HCT116 (cell line): ENCODE measurements around the gene RPTOR. TPM values are rescaled to one million over a fixed set of nuclear protein-coding genes. Genes with fewer than 3 reads are reported as not detected.

Experiments
- ATAC-seq: fragments of 200-7000 bp; cut with Tn5 transposase; 2 replicates; pipeline ENCODE4 v1.9.1; 2020; ENCODE audit warnings: mild to moderate bottlenecking, moderate library complexity
- BruUV-seq: library from RNA; stranded (reverse); fragments of 400-500 nt; replicated peaks from 2 replicates; lab custom pipeline; 2021; lab: Mats Ljungman, UMichigan
- CTCF ChIA-PET: fragments of 300-600 bp; sonication (Branson Sonifier 250); formaldehyde crosslinking; loops from one replicate; lab custom pipeline; 2021; ENCODE audit warnings: antibody characterized with exemption; lab: Charles Lee
- POLR2A ChIA-PET: fragments of 300-600, 350-600 bp; sonication (Branson Sonifier 250); formaldehyde crosslinking; loops from one replicate; lab custom pipeline; 2021; ENCODE audit warnings: antibody characterized with exemption; lab: Charles Lee
- RAD21 ChIA-PET, 2 experiments: fragments of 300-600 bp; sonication (Branson Sonifier 250); formaldehyde crosslinking; loops; one replicate each; lab custom pipeline; 2023; ENCODE audit warnings: low total read pairs in 2 of 2; ENCODE audit not compliant: uncharacterized antibody in 2 of 2, unreplicated experiment in 2 of 2, low non-redundant PET in 1 of 2; lab: Charles Lee
- DNase-seq: peaks from one replicate; pipeline ENCODE4 v3.0.0-alpha.2; 2010; ENCODE audit warnings: low read depth, low spot score
- H2AFZ ChIP-seq: fragments of 200-600 bp; shearing (Covaris generic), sonication (generic); 2 replicates; pipeline ENCODE4 v1.6.1; 2017; ENCODE audit warnings: low read depth, mixed run types, mixed read lengths, antibody characterized with exemption, low read length; ENCODE audit not compliant: poor library complexity, severe bottlenecking
- H3K27ac ChIP-seq: 2 replicates; pipeline ENCODE4 v1.5.1; 2012; ENCODE audit warnings: low read depth, low read length
- H3K27me3 ChIP-seq: fragments of 200-600 bp; sonication (generic); 2 replicates; pipeline ENCODE4 v1.6.1; 2016; ENCODE audit warnings: mixed run types, low read length, mixed read lengths; ENCODE audit not compliant: insufficient read depth
- H3K36me3 ChIP-seq, 2 experiments: fragments of 200-500 bp in 1 of 2; fragments of 200-600 bp in 1 of 2; sonication (Bioruptor generic) in 1 of 2; sonication (generic) in 1 of 2; 2 replicates each; pipeline versions ENCODE4 v1.5.1 to v1.6.1; 2014 to 2016; ENCODE audit warnings: low read length in 2 of 2, inconsistent platforms in 1 of 2, mixed read lengths in 1 of 2, mixed run types in 1 of 2; ENCODE audit not compliant: insufficient read depth in 2 of 2, control insufficient read depth in 1 of 2
- H3K4me1 ChIP-seq, 2 experiments: fragments of 200-600 bp in 1 of 2; sonication (generic) in 1 of 2; 2 replicates each; pipeline versions ENCODE4 v1.5.1 to v1.6.1; 2012 to 2017; ENCODE audit warnings: low read length in 2 of 2, inconsistent platforms in 1 of 2, mild to moderate bottlenecking in 1 of 2, mixed read lengths in 1 of 2, mixed run types in 1 of 2, moderate library complexity in 1 of 2; ENCODE audit not compliant: insufficient read depth in 2 of 2, control insufficient read depth in 1 of 2
- H3K4me2 ChIP-seq: fragments of 200-600 bp; sonication (generic); 2 replicates; pipeline ENCODE4 v1.6.1; 2017; ENCODE audit warnings: mixed run types, low read length, mixed read lengths
- H3K4me3 ChIP-seq, 2 experiments: fragments of 200-600 bp in 1 of 2; sonication (generic) in 1 of 2; replicated peaks in 1 of 2; 2 replicates each; pipeline ENCODE4 v1.5.1; 2011 to 2016; ENCODE audit warnings: low read length in 2 of 2, control low read depth in 1 of 2, low read depth in 1 of 2, mild to moderate bottlenecking in 1 of 2, mixed read lengths in 1 of 2, mixed run types in 1 of 2
- H3K79me2 ChIP-seq: fragments of 200-600 bp; sonication (generic); 2 replicates; pipeline ENCODE4 v1.6.1; 2017; ENCODE audit warnings: mild to moderate bottlenecking, mixed run types, low read length, moderate library complexity, mixed read lengths; ENCODE audit not compliant: insufficient read depth
- H3K9ac ChIP-seq: fragments of 200-600 bp; sonication (generic); 2 replicates; pipeline ENCODE4 v1.6.1; 2016; ENCODE audit warnings: low read length, mixed read lengths
- H3K9me2 ChIP-seq: fragments of 200-600 bp; sonication (generic), shearing (Covaris generic); 2 replicates; pipeline ENCODE4 v1.6.1; 2017; ENCODE audit warnings: mixed run types, mild to moderate bottlenecking, moderate library complexity; ENCODE audit not compliant: insufficient read depth
- H3K9me3 ChIP-seq, 2 experiments: fragments of 200-500 bp in 1 of 2; fragments of 200-600 bp in 1 of 2; sonication (Bioruptor generic) in 1 of 2; sonication (generic) in 1 of 2; 2 replicates each; pipeline ENCODE4 v1.6.1; 2014 to 2017; ENCODE audit warnings: low read length in 2 of 2, mixed read lengths in 2 of 2, inconsistent platforms in 1 of 2, low read depth in 1 of 2, mild to moderate bottlenecking in 1 of 2, mixed run types in 1 of 2, moderate library complexity in 1 of 2; ENCODE audit not compliant: control insufficient read depth in 1 of 2, insufficient read depth in 1 of 2
- H4K20me1 ChIP-seq: fragments of 200-600 bp; sonication (generic), shearing (Covaris generic); 2 replicates; pipeline ENCODE4 v1.6.1; 2017; ENCODE audit warnings: mixed run types, mild to moderate bottlenecking, moderate library complexity; ENCODE audit not compliant: insufficient read depth
- CEBPB ChIP-seq: IDR thresholded peaks from 2 replicates; pipeline ENCODE4 v1.6.1; 2012; ENCODE audit warnings: low read depth
- EGR1 ChIP-seq: IDR thresholded peaks from 2 replicates; pipeline ENCODE4 v1.6.1; 2012; ENCODE audit warnings: low read depth
- EZH2 ChIP-seq: fragments of 200-600 bp; sonication (generic); IDR thresholded peaks from 2 replicates; pipeline ENCODE4 v1.6.1; 2017; ENCODE audit warnings: antibody characterized with exemption, mixed run types
- FOSL1 ChIP-seq: IDR thresholded peaks from 2 replicates; pipeline ENCODE4 v1.6.1; 2012; ENCODE audit warnings: low read depth
- JUND ChIP-seq: IDR thresholded peaks from 2 replicates; pipeline ENCODE4 v1.6.1; 2012
- POLR2A ChIP-seq: IDR thresholded peaks from 2 replicates; pipeline ENCODE4 v1.7.0; 2011; ENCODE audit warnings: borderline replicate concordance; ENCODE audit not compliant: insufficient read depth, insufficient read length; ENCODE audit errors: extremely low read depth
- RAD21 ChIP-seq: IDR thresholded peaks from 2 replicates; pipeline ENCODE4 v1.6.1; 2012; ENCODE audit warnings: low read depth, mild to moderate bottlenecking
- SRF ChIP-seq: IDR thresholded peaks from 2 replicates; pipeline ENCODE4 v1.6.1; 2012; ENCODE audit warnings: low read depth
- TCF7L2 ChIP-seq: IDR thresholded peaks from 2 replicates; pipeline ENCODE4 v1.7.0; 2011; ENCODE audit warnings: borderline replicate concordance, inconsistent platforms; ENCODE audit not compliant: insufficient read depth, insufficient read length; ENCODE audit errors: extremely low read depth
- YY1 ChIP-seq: IDR thresholded peaks from 2 replicates; pipeline ENCODE4 v1.6.1; 2011; ENCODE audit warnings: low read length, low read depth, moderate library complexity, mild to moderate bottlenecking; ENCODE audit not compliant: insufficient replicate concordance; ENCODE audit errors: extremely low read depth
- ZFX ChIP-seq: fragments of 450-650 bp; IDR thresholded peaks from 2 replicates; pipeline ENCODE4 v1.6.1; 2017
- intact Hi-C: fragments of 100-400 bp; cut with micrococcal nuclease; formaldehyde crosslinking; loops from 2 replicates; pipeline ENCODE4 v1.10.0; 2022
- total RNA-seq: library from RNA; stranded (reverse); gene quantifications from one replicate; pipeline ENCODE4 v1.2.1, GENCODE V29; 2021; ENCODE audit not compliant: unreplicated experiment
- TF ChIP-seq, protein P1 (sequence below), 3 experiments: fragments of 200-600 bp in 1 of 3; sonication (generic) in 1 of 3; IDR thresholded peaks in 2 of 3; conservative IDR thresholded peaks in 1 of 3; 2 replicates each; pipeline ENCODE4 v1.5.1; 2012 to 2017; ENCODE audit warnings: low read depth in 2 of 3, low read length in 2 of 3, antibody characterized with exemption in 1 of 3, borderline replicate concordance in 1 of 3, control low read depth in 1 of 3, mild to moderate bottlenecking in 1 of 3, mixed read lengths in 1 of 3, mixed run types in 1 of 3, moderate library complexity in 1 of 3; ENCODE audit not compliant: insufficient read depth in 1 of 3
- TF ChIP-seq, protein P2 (sequence below): IDR thresholded peaks from 2 replicates; pipeline ENCODE4 v1.6.1; 2011; ENCODE audit warnings: mild to moderate bottlenecking, low read length, moderate library complexity; ENCODE audit not compliant: insufficient replicate concordance; ENCODE audit errors: extremely low read depth
- TF ChIP-seq, protein P3 (sequence below): IDR thresholded peaks from 2 replicates; pipeline ENCODE4 v1.6.1; 2012
- TF ChIP-seq, protein P4 (sequence below): IDR thresholded peaks from 2 replicates; pipeline ENCODE4 v1.6.1; 2012; ENCODE audit warnings: low read depth

The RPTOR gene
- total RNA-seq, 1 experiment from 2014 or later = 69.5 TPM

DNA sequence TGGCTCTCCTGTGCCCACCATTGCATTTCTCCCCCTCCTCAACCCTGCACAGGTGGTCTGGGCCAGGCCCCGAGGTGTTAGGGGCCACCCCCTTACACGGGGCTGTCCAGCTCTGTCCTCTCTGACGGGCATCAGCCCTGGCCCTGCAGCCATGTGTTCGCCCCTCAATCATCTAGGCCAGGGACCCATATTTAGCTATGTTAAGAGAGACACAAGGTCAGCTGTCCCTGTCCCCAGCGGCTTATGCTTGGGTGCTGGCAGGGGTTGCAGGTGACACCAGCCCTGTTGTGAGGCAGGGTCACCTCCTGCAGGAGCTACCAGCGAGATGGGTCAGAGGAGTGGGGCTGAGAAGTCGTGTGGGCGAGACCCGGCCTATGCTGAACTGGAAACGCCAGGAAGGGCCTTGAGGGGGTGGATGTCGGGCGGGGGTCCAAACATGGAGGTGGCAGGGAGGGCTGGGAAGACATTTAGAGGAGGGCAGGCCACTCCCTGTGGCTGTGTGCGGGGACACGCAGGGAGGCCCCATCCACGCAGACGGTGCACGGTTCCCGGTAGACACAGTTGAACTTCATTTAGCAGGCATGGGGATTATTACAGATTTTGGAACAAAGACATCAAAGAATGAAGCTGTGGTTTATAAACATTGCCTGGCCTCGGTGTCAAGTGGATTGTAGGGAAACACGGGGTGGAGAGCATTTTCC is 313.8 kb downstream of the RPTOR start:
- H4K20me1 ChIP-seq = no peaks in the 10 kb centered on the region
- no peaks in the 10 kb centered on the region for H3K27me3 ChIP-seq
- H3K36me3 ChIP-seq = peaks cover 0 to 4% of the 10 kb centered on the region in 2 experiments; a peak in 1 of 4 replicates
- RAD21 ChIA-PET = interaction anchor here in 1 of 2 experiments (0.7 kb wide), 1 partner anchor 12 kb away, joined by 4 read pairs; no protein-coding TSS in a partner anchor
- no peak overlapping the region for H3K4me3 ChIP-seq
- H3K79me2 ChIP-seq = no peaks in the 10 kb centered on the region
- CTCF ChIA-PET = no interaction called here
- H3K9me2 ChIP-seq = no peaks in the 10 kb centered on the region
- peaks cover 17 to 43% of the 10 kb centered on the region in 2 experiments for H3K4me1 ChIP-seq
- no peak for DNase-seq
- no peak overlapping the region for H2AFZ ChIP-seq
- no peak overlapping the region for H3K9ac ChIP-seq
- H3K27ac ChIP-seq = no peak overlapping the region; the same call in 1 of the 2 replicates
- BruUV-seq = no TSS peak
- intact Hi-C loops = loop anchor here (5.0 kb wide), 1 partner anchor 34 kb away; no protein-coding TSS in a partner anchor
- POLR2A ChIA-PET = interaction anchor here (1.2 kb wide), 1 partner anchor 26 kb away, joined by 3 read pairs; no protein-coding TSS in a partner anchor
- TF ChIP-seq, protein P1, sequence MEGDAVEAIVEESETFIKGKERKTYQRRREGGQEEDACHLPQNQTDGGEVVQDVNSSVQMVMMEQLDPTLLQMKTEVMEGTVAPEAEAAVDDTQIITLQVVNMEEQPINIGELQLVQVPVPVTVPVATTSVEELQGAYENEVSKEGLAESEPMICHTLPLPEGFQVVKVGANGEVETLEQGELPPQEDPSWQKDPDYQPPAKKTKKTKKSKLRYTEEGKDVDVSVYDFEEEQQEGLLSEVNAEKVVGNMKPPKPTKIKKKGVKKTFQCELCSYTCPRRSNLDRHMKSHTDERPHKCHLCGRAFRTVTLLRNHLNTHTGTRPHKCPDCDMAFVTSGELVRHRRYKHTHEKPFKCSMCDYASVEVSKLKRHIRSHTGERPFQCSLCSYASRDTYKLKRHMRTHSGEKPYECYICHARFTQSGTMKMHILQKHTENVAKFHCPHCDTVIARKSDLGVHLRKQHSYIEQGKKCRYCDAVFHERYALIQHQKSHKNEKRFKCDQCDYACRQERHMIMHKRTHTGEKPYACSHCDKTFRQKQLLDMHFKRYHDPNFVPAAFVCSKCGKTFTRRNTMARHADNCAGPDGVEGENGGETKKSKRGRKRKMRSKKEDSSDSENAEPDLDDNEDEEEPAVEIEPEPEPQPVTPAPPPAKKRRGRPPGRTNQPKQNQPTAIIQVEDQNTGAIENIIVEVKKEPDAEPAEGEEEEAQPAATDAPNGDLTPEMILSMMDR (IDR thresholded peaks at IDR 0.05 in 2 of 3, conservative IDR thresholded peaks at IDR 0.05 in 1 of 3; ENCODE audit: borderline replicate concordance in 1 of 3, insufficient read depth in 1 of 3, low read depth in 2 of 3, low read length in 2 of 3) = no peak
- TF ChIP-seq YY1 (no peak), EGR1 (no peak), FOSL1 (no peak), SRF (no peak), ZFX (no peak), TCF7L2 (no peak), POLR2A (no peak), EZH2 (no peak), JUND (no peak), RAD21 (no peak), CEBPB (no peak)
- TF ChIP-seq, protein P2, sequence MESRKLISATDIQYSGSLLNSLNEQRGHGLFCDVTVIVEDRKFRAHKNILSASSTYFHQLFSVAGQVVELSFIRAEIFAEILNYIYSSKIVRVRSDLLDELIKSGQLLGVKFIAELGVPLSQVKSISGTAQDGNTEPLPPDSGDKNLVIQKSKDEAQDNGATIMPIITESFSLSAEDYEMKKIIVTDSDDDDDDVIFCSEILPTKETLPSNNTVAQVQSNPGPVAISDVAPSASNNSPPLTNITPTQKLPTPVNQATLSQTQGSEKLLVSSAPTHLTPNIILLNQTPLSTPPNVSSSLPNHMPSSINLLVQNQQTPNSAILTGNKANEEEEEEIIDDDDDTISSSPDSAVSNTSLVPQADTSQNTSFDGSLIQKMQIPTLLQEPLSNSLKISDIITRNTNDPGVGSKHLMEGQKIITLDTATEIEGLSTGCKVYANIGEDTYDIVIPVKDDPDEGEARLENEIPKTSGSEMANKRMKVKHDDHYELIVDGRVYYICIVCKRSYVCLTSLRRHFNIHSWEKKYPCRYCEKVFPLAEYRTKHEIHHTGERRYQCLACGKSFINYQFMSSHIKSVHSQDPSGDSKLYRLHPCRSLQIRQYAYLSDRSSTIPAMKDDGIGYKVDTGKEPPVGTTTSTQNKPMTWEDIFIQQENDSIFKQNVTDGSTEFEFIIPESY = no peak
- TF ChIP-seq, protein P3, sequence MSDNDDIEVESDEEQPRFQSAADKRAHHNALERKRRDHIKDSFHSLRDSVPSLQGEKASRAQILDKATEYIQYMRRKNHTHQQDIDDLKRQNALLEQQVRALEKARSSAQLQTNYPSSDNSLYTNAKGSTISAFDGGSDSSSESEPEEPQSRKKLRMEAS = no peak
- TF ChIP-seq, protein P4, sequence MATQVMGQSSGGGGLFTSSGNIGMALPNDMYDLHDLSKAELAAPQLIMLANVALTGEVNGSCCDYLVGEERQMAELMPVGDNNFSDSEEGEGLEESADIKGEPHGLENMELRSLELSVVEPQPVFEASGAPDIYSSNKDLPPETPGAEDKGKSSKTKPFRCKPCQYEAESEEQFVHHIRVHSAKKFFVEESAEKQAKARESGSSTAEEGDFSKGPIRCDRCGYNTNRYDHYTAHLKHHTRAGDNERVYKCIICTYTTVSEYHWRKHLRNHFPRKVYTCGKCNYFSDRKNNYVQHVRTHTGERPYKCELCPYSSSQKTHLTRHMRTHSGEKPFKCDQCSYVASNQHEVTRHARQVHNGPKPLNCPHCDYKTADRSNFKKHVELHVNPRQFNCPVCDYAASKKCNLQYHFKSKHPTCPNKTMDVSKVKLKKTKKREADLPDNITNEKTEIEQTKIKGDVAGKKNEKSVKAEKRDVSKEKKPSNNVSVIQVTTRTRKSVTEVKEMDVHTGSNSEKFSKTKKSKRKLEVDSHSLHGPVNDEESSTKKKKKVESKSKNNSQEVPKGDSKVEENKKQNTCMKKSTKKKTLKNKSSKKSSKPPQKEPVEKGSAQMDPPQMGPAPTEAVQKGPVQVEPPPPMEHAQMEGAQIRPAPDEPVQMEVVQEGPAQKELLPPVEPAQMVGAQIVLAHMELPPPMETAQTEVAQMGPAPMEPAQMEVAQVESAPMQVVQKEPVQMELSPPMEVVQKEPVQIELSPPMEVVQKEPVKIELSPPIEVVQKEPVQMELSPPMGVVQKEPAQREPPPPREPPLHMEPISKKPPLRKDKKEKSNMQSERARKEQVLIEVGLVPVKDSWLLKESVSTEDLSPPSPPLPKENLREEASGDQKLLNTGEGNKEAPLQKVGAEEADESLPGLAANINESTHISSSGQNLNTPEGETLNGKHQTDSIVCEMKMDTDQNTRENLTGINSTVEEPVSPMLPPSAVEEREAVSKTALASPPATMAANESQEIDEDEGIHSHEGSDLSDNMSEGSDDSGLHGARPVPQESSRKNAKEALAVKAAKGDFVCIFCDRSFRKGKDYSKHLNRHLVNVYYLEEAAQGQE = no peak
- ATAC-seq = no peak
- H3K4me2 ChIP-seq = no peak overlapping the region
- no peaks in the 10 kb centered on the region for H3K9me3 ChIP-seq
